Esophagus muscularis mucosa (tissue), 4 donors: ENCODE results near the gene DNAH2. TPM values are rescaled to one million over a fixed set of nuclear protein-coding genes. Genes with fewer than 3 reads are reported as not detected.
A peak's percentile ranks its signal among the peaks of the same experiment; 100 is the strongest.

Experiments used
- DNase-seq: peaks from one replicate; pipeline ENCODE4 v3.0.0-alpha.2; 2017; ENCODE audit errors: extremely low spot score
- H3K27ac ChIP-seq, 4 donors: fragments of 200-600 bp; sonication (generic); replicated peaks in 1 of 4; 1 replicate in 3 of 4; 2 replicates in 1 of 4; pipeline ENCODE4 v1.5.1; 2016 to 2019; ENCODE audit warnings: mild to moderate bottlenecking in 1 of 4
- H3K27me3 ChIP-seq, 4 donors: fragments of 200-600 bp; sonication (generic); one replicate each; pipeline versions ENCODE4 v1.5.1 to v1.6.0; 2016 to 2019
- H3K36me3 ChIP-seq, 4 donors: fragments of 200-600 bp; sonication (generic); one replicate each; pipeline ENCODE4 v1.5.1; 2016 to 2019
- H3K4me1 ChIP-seq, 4 donors: fragments of 200-600 bp; sonication (generic); one replicate each; pipeline ENCODE4 v1.5.1; 2016 to 2019
- H3K4me3 ChIP-seq, 4 donors: fragments of 200-600 bp; sonication (generic); 1 replicate in 2 of 4; 2 replicates in 2 of 4; pipeline ENCODE4 v1.5.1; 2016 to 2019; ENCODE audit warnings: mild to moderate bottlenecking in 4 of 4, moderate library complexity in 1 of 4
- H3K9me3 ChIP-seq, 4 donors: fragments of 200-600 bp; sonication (generic); 1 replicate in 3 of 4; 2 replicates in 1 of 4; pipeline ENCODE4 v1.5.1; 2016 to 2019
- EP300 ChIP-seq: sonication (generic); formaldehyde crosslinking; IDR thresholded peaks from one replicate; pipeline ENCODE4 v1.6.1; 2017; ENCODE audit warnings: antibody characterized with exemption
- POLR2A ChIP-seq: fragments of 450-650 bp; IDR thresholded peaks from one replicate; pipeline ENCODE4 v1.6.1; 2017; ENCODE audit warnings: antibody characterized with exemption, moderate library complexity, mild to moderate bottlenecking, low read depth
- POLR2AphosphoS5 ChIP-seq, 2 donors: sonication (generic); formaldehyde crosslinking; IDR thresholded peaks; one replicate each; pipeline ENCODE4 v1.6.1; 2017; ENCODE audit warnings: antibody characterized with exemption in 2 of 2
- WGBS: methylation state at CpG from one replicate; pipeline ENCODE4 v1.1.5; 2018; 5-methylcytosine and 5-hydroxymethylcytosine counted together
- intact Hi-C: fragments of 100-400 bp; cut with DNase I; formaldehyde crosslinking; loops from one replicate; pipeline ENCODE4 v1.15.1; 2023
- total RNA-seq, 4 donors: library from RNA; depleted of rRNA; stranded (reverse); fragments of >200 nt; gene quantifications; one replicate each; pipeline versions ENCODE4 v1.1.0 to v1.2.1, GENCODE V29; 2016
- TF ChIP-seq, protein P1 (sequence below), 3 experiments: fragments of 200-600 bp in 2 of 3; fragments of 450-650 bp in 1 of 3; sonication (generic) in 2 of 3; IDR thresholded peaks; one replicate each; pipeline ENCODE4 v1.5.1; 2017 to 2019; ENCODE audit warnings: antibody characterized with exemption in 3 of 3, mild to moderate bottlenecking in 2 of 3, moderate library complexity in 1 of 3

The DNAH2 gene
- total RNA-seq, 4 donors from 2014 or later = under 0.01 to 0.17 (median 0.06) TPM

DNA sequence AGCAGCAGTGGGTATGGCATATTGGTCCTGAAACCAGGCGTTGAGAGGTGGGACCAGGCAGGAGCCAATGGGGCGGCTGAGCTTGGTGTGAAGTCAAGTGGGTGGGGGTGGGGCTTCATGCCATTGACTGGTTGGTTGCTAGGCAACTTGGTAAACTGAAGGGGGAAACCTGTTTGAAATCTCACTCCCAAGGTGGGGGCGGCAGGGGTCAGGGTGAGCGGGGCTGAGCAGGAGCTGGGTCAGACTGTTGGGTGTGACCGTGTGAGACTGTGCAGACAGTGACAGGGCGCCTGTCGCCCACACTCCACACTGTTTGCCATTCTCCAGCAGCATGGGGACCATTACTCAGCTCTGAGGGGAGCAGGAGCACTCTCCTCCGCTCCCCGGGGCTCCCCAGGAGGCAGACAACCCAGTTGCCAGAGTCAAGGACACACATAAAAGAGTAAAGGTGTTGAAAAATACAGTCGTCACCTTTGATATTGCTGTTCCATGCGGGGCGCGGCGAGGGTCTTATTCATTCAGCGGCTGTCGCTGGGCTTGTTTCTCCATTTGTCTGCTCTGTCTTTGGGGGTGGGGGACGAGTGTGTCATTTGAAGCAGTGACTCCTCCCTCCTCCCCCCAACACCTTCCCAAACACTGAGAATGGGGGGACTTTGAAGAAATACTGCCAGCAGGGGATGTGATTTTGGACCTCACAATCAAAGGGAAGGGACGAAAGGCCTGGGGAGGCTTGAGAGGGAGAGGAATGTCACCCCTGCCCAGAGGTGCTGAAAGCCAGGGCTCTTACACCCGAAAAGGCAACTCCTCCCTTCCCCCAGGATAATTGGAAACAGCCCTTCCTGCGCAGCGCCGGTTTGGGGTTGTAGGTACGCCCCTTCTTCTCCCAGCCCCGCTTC lies 13.7 kb upstream of the DNAH2 start:
- intact Hi-C loops = no loop called here
- no peak for TF ChIP-seq EP300
- TF ChIP-seq POLR2AphosphoS5 (IDR thresholded peaks at IDR 0.05) = no peak
- TF ChIP-seq POLR2A = no peak
- TF ChIP-seq, protein P1, sequence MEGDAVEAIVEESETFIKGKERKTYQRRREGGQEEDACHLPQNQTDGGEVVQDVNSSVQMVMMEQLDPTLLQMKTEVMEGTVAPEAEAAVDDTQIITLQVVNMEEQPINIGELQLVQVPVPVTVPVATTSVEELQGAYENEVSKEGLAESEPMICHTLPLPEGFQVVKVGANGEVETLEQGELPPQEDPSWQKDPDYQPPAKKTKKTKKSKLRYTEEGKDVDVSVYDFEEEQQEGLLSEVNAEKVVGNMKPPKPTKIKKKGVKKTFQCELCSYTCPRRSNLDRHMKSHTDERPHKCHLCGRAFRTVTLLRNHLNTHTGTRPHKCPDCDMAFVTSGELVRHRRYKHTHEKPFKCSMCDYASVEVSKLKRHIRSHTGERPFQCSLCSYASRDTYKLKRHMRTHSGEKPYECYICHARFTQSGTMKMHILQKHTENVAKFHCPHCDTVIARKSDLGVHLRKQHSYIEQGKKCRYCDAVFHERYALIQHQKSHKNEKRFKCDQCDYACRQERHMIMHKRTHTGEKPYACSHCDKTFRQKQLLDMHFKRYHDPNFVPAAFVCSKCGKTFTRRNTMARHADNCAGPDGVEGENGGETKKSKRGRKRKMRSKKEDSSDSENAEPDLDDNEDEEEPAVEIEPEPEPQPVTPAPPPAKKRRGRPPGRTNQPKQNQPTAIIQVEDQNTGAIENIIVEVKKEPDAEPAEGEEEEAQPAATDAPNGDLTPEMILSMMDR (IDR thresholded peaks at IDR 0.05) = no peak
- H3K36me3 ChIP-seq = peaks cover 21 to 30% (median 28%) of the 10 kb centered on the region in 4 donors
- H3K4me1 ChIP-seq = peaks cover 16 to 27% (median 22%) of the 10 kb centered on the region in 4 donors
- 44% methylated on average over 24 of the region's 24 CpGs for WGBS
- no peak for DNase-seq
- H3K27ac ChIP-seq = no peak overlapping the region
- peak overlapping the region in 1 of 4 donors; percentile 45 for H3K4me3 ChIP-seq
- H3K27me3 ChIP-seq = peaks cover 0 to 85% (median 27%) of the 10 kb centered on the region in 4 donors
- no peaks in the 10 kb centered on the region for H3K9me3 ChIP-seq

DNA sequence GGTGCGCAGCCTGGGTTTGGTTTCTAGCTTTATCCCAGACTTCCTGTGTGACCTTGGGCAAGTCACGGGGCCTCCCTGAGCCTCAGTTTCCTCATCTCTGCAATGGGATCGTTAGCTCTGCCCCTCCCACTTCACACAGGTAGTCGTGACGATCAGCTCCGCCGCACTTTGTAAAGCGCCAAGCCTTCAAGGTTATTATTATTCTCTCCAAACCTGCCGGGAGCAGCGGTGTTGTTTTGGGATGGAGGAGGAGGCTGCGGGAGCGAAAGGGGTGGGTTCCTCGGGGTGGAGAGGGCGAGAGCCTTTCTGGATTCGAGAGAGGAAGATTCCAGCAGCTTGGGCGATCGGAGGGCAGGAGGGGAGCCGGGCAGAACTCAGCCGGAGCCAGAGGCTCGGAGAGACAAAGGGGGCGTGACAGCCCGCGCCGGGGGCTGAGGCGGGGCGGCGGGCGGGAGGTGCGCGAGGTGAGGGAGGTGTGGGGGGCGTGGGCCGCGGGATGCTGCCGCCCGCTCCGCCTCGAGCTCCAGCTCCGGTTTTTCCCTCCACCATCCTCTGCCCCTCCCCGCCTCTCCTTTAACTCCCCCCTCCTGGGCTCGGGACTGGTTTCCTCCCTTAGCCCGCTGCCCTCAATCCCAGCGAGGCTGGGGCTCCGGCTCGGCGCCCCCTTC lies 12.8 kb upstream of the DNAH2 start, which contains the start of gene EFNB3:
TSS of gene EFNB3 (plus strand) at position 602 of the 668 bp plus-strand sequence. CDS start 397 bp downstream, outside the sequence.
- Histone ChIP-seq H3K36me3 (peaks cover 21 to 30% (median 28%) of the 10 kb centered on the region in 4 donors), H3K27ac (no peak within 1 kb of the TSS), H3K27me3 (peaks cover 0 to 94% (median 27%) of the 10 kb centered on the region in 4 donors), H3K4me3 (peak within 1 kb of the TSS; percentile 40 to 55 (median 44)), H3K9me3 (no peaks in the 10 kb centered on the region), H3K4me1 (peaks cover 16 to 27% (median 22%) of the 10 kb centered on the region in 4 donors)
- intact Hi-C loops = no loop called here
- WGBS = 4% methylated on average over 24 of the region's 45 CpGs
- TF ChIP-seq, protein P1 (IDR thresholded peaks at IDR 0.05) = no peak
- TF ChIP-seq EP300 (no peak), POLR2AphosphoS5 (IDR thresholded peaks at IDR 0.05) (no peak), POLR2A (no peak)
- no peak for DNase-seq

DNA sequence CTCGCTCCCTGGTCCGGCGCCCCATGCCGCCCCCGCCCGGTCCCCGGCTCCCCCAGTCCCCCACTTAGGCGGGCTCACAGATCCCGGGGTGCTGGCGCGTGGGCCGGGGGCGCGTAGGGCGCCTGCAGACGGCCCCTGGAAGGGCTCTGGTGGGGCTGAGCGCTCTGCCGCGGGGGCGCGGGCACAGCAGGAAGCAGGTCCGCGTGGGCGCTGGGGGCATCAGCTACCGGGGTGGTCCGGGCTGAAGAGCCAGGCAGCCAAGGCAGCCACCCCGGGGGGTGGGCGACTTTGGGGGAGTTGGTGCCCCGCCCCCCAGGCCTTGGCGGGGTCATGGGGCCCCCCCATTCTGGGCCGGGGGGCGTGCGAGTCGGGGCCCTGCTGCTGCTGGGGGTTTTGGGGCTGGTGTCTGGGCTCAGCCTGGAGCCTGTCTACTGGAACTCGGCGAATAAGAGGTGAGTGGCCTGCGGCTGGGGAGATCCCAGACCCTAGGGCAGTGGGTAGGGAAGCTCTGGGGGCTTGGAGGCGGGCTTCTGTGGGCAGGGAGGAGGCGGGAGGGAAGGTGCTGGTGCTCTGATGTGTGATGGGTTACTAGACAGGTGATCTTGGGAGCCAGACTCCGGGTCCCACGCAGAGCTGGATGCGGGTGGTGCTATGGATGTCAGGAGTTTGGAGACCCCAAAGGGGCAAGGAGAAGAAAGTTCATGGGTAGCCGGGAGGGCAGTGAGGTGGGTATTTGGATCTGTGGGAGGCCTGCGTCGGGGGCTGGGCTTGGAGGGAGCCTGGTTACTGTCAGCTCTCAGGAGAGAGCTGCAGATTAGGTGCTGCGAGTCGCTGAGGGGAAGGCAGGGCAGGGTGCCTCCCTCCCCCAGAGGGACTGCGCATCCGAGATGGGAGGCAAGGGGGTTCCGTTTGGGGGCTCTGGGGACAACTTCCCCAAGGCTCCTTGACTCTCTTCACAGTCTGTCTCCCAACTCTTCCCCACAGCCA lies 12.0 kb upstream of the DNAH2 start:
- H3K27me3 ChIP-seq = peaks cover 0 to 100% (median 27%) of the 10 kb centered on the region in 4 donors
- H3K9me3 ChIP-seq = no peaks in the 10 kb centered on the region
- peak overlapping the region; percentile 40 to 55 (median 44) for H3K4me3 ChIP-seq
- peaks cover 16 to 27% (median 22%) of the 10 kb centered on the region in 4 donors for H3K4me1 ChIP-seq
- DNase-seq = no peak
- peaks cover 21 to 29% (median 26%) of the 10 kb centered on the region in 4 donors for H3K36me3 ChIP-seq
- TF ChIP-seq EP300 (no peak), POLR2AphosphoS5 (IDR thresholded peaks at IDR 0.05) (no peak), POLR2A (no peak)
- TF ChIP-seq, protein P1 (IDR thresholded peaks at IDR 0.05) = no peak
- 6% methylated on average over 26 of the region's 50 CpGs for WGBS
- intact Hi-C loops = no loop called here
- no peak overlapping the region for H3K27ac ChIP-seq
